Panc1 (cell line): ENCODE results near the gene HERC4. TPM values are rescaled to one million over a fixed set of nuclear protein-coding genes. Genes with fewer than 3 reads are reported as not detected.
"Not testable (repeated sequence)": the region's sequence is repeated elsewhere in the genome, so short reads cannot be mapped to it uniquely, and the experiment has no call there.

Experiments used
- ATAC-seq: fragments of 200-7000 bp; cut with Tn5 transposase; 2 replicates; pipeline ENCODE4 v1.9.1; 2020; ENCODE audit warnings: mild to moderate bottlenecking, moderate library complexity
- BruUV-seq: library from RNA; stranded (reverse); fragments of 400-500 nt; replicated peaks from 2 replicates; lab custom pipeline; 2021; lab: Mats Ljungman, UMichigan
- CTCF ChIA-PET: fragments of 300-600 bp; sonication (Branson Sonifier 250); formaldehyde crosslinking; loops from one replicate; lab custom pipeline; 2022; ENCODE audit warnings: antibody characterized with exemption; lab: Charles Lee
- POLR2A ChIA-PET: fragments of 300-600 bp; sonication (Branson Sonifier 250); formaldehyde crosslinking; loops from one replicate; lab custom pipeline; 2022; ENCODE audit warnings: antibody characterized with exemption; lab: Charles Lee
- DNase-seq: peaks from one replicate; pipeline ENCODE4 v3.0.0-alpha.2; 2010; ENCODE audit warnings: low read depth, low spot score
- H3K27ac ChIP-seq: 2 replicates; pipeline ENCODE4 v1.5.1; 2011; ENCODE audit warnings: mild to moderate bottlenecking, low read length, inconsistent platforms
- H3K27me3 ChIP-seq: fragments of 200-500 bp; sonication (Bioruptor generic); 2 replicates; pipeline ENCODE4 v1.6.0; 2014; ENCODE audit warnings: low read length, inconsistent platforms; ENCODE audit not compliant: control insufficient read depth, insufficient read depth
- H3K36me3 ChIP-seq: fragments of 200-500 bp; sonication (Bioruptor generic); 2 replicates; pipeline ENCODE4 v1.5.1; 2014; ENCODE audit warnings: inconsistent platforms, mild to moderate bottlenecking, low read length, moderate library complexity; ENCODE audit not compliant: control insufficient read depth, insufficient read depth
- H3K4me1 ChIP-seq: 2 replicates; pipeline ENCODE4 v1.5.1; 2011; ENCODE audit warnings: inconsistent platforms, mild to moderate bottlenecking, low read length, moderate library complexity; ENCODE audit not compliant: control insufficient read depth, insufficient read depth
- H3K4me3 ChIP-seq, 2 experiments: 2 replicates each; pipeline ENCODE4 v1.5.1; 2011 to 2012; ENCODE audit warnings: low read depth in 2 of 2, low read length in 2 of 2, mild to moderate bottlenecking in 2 of 2, inconsistent platforms in 1 of 2, moderate library complexity in 1 of 2
- H3K9me3 ChIP-seq: fragments of 200-500 bp; sonication (Bioruptor generic); 2 replicates; pipeline ENCODE4 v1.5.1; 2014; ENCODE audit warnings: low read depth, mild to moderate bottlenecking, inconsistent platforms, low read length, moderate library complexity; ENCODE audit not compliant: control insufficient read depth, insufficient read depth
- CTCF ChIP-seq: fragments of 450-650 bp; IDR thresholded peaks from 2 replicates; pipeline ENCODE4 v1.5.1; 2017; ENCODE audit warnings: mild to moderate bottlenecking
- POLR2AphosphoS5 ChIP-seq: IDR thresholded peaks from 2 replicates; pipeline ENCODE4 v1.6.1; 2012; ENCODE audit warnings: mild to moderate bottlenecking, low read depth, low read length, moderate library complexity
- REST ChIP-seq, 2 experiments: IDR thresholded peaks; 2 replicates each; pipeline ENCODE4 v1.6.1; 2011 to 2012; ENCODE audit warnings: low read depth in 2 of 2, control low read depth in 1 of 2, low read length in 1 of 2, mild to moderate bottlenecking in 1 of 2, moderate library complexity in 1 of 2; ENCODE audit not compliant: insufficient read depth in 1 of 2
- SIN3A ChIP-seq: IDR thresholded peaks from 2 replicates; pipeline ENCODE4 v1.6.1; 2012; ENCODE audit warnings: low read depth, mild to moderate bottlenecking, low read length, moderate library complexity, borderline replicate concordance; ENCODE audit not compliant: insufficient read depth
- TCF7L2 ChIP-seq: IDR thresholded peaks from 2 replicates; pipeline ENCODE4 v1.6.1; 2011; ENCODE audit warnings: mild to moderate bottlenecking, low read depth, low read length, inconsistent platforms
- in situ Hi-C: cut with HindIII; loops from 2 replicates; pipeline ENCODE4 v1.10.0; 2016; ENCODE audit warnings: low sequenced_read_pairs, low pct_unique_long_range_greater_than_20kb
- intact Hi-C: fragments of 100-400 bp; cut with micrococcal nuclease; formaldehyde crosslinking; loops from one replicate; pipeline ENCODE4 v1.10.0; 2022; ENCODE audit not compliant: unreplicated experiment
- total RNA-seq: library from RNA; stranded (reverse); gene quantifications from one replicate; pipeline ENCODE4 v1.2.1, GENCODE V29; 2021; ENCODE audit not compliant: unreplicated experiment

The HERC4 gene
- total RNA-seq, 1 experiment from 2014 or later: 119 TPM

DNA sequence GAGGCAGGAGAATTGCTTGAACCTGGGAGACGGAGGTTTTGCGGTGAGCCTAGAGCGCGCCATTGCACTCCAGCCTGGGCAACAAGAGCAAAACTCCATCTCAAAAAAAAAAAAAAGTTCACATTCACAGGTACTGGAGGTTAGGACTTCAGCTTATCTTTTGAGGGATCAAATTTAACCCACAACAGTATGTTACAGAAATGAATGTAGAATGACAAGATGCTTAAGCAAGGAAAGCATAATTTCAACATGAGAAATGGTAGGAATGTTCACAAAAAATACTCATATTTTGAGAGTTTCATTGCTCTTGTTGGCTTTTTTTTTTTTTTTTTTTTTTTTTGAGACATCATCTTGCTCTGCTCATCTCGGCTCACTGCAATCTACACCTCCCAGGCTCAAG lies 1.9 kb upstream of the HERC4 start:
- Histone ChIP-seq H3K27me3 (no peaks in the 10 kb centered on the region), H3K4me1 (peaks cover 30% of the 10 kb centered on the region), H3K4me3 (no peak overlapping the region), H3K9me3 (no peaks in the 10 kb centered on the region), H3K27ac (peak overlapping the region; percentile 77; the same call in 1 of the 2 replicates), H3K36me3 (peaks cover 12% of the 10 kb centered on the region)
- intact Hi-C loops: no loop called here
- BruUV-seq: no TSS peak
- ChIA-PET CTCF (interaction anchor here (0.7 kb wide), 1 partner anchor 355 kb away, joined by 10 read pairs; no protein-coding TSS in a partner anchor), POLR2A (no interaction called here)
- TF ChIP-seq TCF7L2: no peak
- no peak for TF ChIP-seq SIN3A
- no peak for TF ChIP-seq CTCF
- TF ChIP-seq REST (IDR thresholded peaks at IDR 0.05; ENCODE audit: insufficient read depth in 1 of 2, low read depth in 2 of 2, low read length in 1 of 2): no peak
- TF ChIP-seq POLR2AphosphoS5: no peak
- DNase-seq (no peak), ATAC-seq (no peak)
- in situ Hi-C loops: no loop called here

DNA sequence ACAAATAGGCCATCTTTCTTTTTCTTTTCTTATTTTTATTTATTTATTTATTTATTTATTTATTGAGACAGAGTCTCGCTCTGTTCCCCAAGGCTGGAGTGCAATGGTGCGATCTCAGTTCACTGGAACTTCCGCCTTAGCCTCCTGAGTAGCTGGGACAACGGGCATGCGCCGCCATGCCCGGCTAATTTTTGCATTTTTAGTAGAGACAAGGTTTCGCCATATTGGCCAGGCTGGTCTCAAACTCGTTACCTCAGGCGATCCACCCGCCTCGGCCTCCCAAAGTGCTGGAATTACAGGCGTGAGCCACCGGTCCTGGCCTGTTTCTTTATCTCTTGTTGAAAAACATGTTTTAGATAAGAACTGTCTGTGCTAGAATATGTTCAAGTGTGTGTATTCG lies 998 bp upstream of the HERC4 start:
- Histone ChIP-seq H3K27ac (peak overlapping the region; percentile 99), H3K36me3 (peaks cover 15% of the 10 kb centered on the region), H3K4me1 (peaks cover 29% of the 10 kb centered on the region)
- H3K9me3 ChIP-seq, ATAC-seq, CTCF ChIA-PET, BruUV-seq, intact Hi-C loops, H3K27me3 ChIP-seq, in situ Hi-C loops, DNase-seq, POLR2A ChIA-PET, H3K4me3 ChIP-seq: not testable (repeated sequence)

DNA sequence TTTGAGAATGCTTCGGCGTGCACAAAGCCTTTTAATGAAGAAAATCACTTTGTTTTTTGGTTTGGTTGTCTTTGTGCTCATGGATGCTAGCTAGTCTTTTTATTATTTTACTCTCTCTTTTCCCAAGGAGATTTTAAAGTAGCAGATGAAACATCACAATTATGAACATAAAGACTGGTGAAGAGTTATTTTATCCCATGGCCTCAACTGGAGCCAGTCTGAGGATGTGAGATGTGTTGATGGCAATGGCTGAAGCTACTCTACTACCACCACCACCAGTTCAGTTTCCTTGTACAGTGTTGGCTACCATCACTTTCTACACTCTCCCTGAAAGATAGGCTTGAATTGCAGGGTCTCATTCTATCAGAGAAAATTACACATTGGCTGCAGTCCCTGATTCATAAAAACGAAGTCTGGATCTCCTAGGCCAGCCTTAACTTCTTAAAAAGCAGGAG lies 494 bp upstream of the HERC4 start:
- Histone ChIP-seq H3K27me3 (no peaks in the 10 kb centered on the region), H3K9me3 (no peaks in the 10 kb centered on the region), H3K4me1 (peaks cover 30% of the 10 kb centered on the region), H3K27ac (peak overlapping the region; percentile 99), H3K36me3 (peaks cover 15% of the 10 kb centered on the region), H3K4me3 (peak overlapping the region; percentile 10 to 44; a peak in 3 of 4 replicates)
- ATAC-seq (no peak), DNase-seq (no peak)
- in situ Hi-C loops: no loop called here
- TF ChIP-seq CTCF (no peak), SIN3A (no peak), TCF7L2 (no peak), POLR2AphosphoS5 (no peak), REST (IDR thresholded peaks at IDR 0.05; ENCODE audit: insufficient read depth in 1 of 2, low read depth in 2 of 2, low read length in 1 of 2) (no peak)
- intact Hi-C loops: no loop called here
- TSS peak; percentile 97 for BruUV-seq
- POLR2A ChIA-PET: interaction anchor here (0.7 kb wide), 1 partner anchor 15 kb away, joined by 11 read pairs; no protein-coding TSS in a partner anchor
- CTCF ChIA-PET: no interaction called here
